SJCRH30 (cell line): ENCODE data around the gene ARHGEF7. TPM values are rescaled to one million over a fixed set of nuclear protein-coding genes. Genes with fewer than 3 reads are reported as not detected.

Experiments used
- DNase-seq, 2 experiments: peaks; one replicate each; pipeline ENCODE4 v3.0.0-alpha.2; 2015 to 2020
- H3K27ac ChIP-seq: fragments of 250-450 bp; sonication (Bioruptor Pico); 2 replicates; pipeline ENCODE4 v1.5.1; 2020; ENCODE audit warnings: mild to moderate bottlenecking, moderate library complexity
- H3K27me3 ChIP-seq: fragments of 250-450 bp; sonication (Bioruptor Pico); 2 replicates; pipeline ENCODE4 v1.5.1; 2020; ENCODE audit warnings: mild to moderate bottlenecking, moderate library complexity
- H3K36me3 ChIP-seq: fragments of 250-450 bp; sonication (Bioruptor Pico); 2 replicates; pipeline ENCODE4 v1.5.1; 2020; ENCODE audit warnings: mild to moderate bottlenecking, moderate library complexity
- H3K4me1 ChIP-seq: fragments of 250-450 bp; sonication (Bioruptor Pico); 2 replicates; pipeline ENCODE4 v1.5.1; 2020; ENCODE audit warnings: mild to moderate bottlenecking, moderate library complexity
- H3K4me3 ChIP-seq: fragments of 250-450 bp; sonication (Bioruptor Pico); 2 replicates; pipeline ENCODE4 v1.5.1; 2020; ENCODE audit warnings: mild to moderate bottlenecking, moderate library complexity
- H3K9me3 ChIP-seq: fragments of 250-450 bp; sonication (Bioruptor Pico); replicated peaks from 2 replicates; pipeline ENCODE4 v1.5.1; 2020; ENCODE audit warnings: mild to moderate bottlenecking, moderate library complexity
- total RNA-seq: library from RNA; depleted of rRNA; stranded (reverse); fragments of >200 nt; shearing (Covaris generic); gene quantifications from 2 replicates; pipeline ENCODE4 v1.2.3, GENCODE V29; 2014

ARHGEF7 gene
- total RNA-seq, 1 experiment from 2014 or later: 34.6 TPM

- Histone ChIP-seq H3K4me1 (peaks cover 18% of the 10 kb centered on the region), H3K36me3 (0 out of 2 replicates have a peak, but pooled peaks cover 3% of the 10 kb centered on the region), H3K27ac (no peak overlapping the region), H3K9me3 (no peaks in the 10 kb centered on the region), H3K27me3 (no peaks in the 10 kb centered on the region), H3K4me3 (no peak overlapping the region)
- peak; percentile 61 to 74 for DNase-seq
Observed at GRCh38 chr13:111216166-111216960, 101.3 kb downstream of the ARHGEF7 start.

- H3K36me3 ChIP-seq: 0 out of 2 replicates have a peak, but pooled peaks cover under 1% of the 10 kb centered on the region
- H3K9me3 ChIP-seq: no peaks in the 10 kb centered on the region
- no peak overlapping the region for H3K4me3 ChIP-seq
- peaks cover 11% of the 10 kb centered on the region for H3K4me1 ChIP-seq
- DNase-seq: no peak
- H3K27ac ChIP-seq: no peak overlapping the region
- no peaks in the 10 kb centered on the region for H3K27me3 ChIP-seq
Observed at GRCh38 chr13:111217641-111218040, 102.5 kb downstream of the ARHGEF7 start.

GRCh38 chr13:111219280-111219679 is 104.2 kb downstream of the ARHGEF7 start:
- peaks cover 11% of the 10 kb centered on the region for H3K4me1 ChIP-seq
- no peaks in the 10 kb centered on the region for H3K27me3 ChIP-seq
- DNase-seq: no peak
- no peak overlapping the region for H3K4me3 ChIP-seq
- H3K27ac ChIP-seq: no peak overlapping the region
- H3K9me3 ChIP-seq: no peaks in the 10 kb centered on the region
- H3K36me3 ChIP-seq: no peaks in the 10 kb centered on the region

GRCh38 chr13:111219950-111220349 is 104.8 kb downstream of the ARHGEF7 start:
- no peak overlapping the region for H3K27ac ChIP-seq

GRCh38 chr13:111225166-111225565 is 110.1 kb downstream of the ARHGEF7 start:
- no peak for DNase-seq
- H3K36me3 ChIP-seq: no peaks in the 10 kb centered on the region
- no peaks in the 10 kb centered on the region for H3K9me3 ChIP-seq
- H3K27ac ChIP-seq: no peak overlapping the region
- H3K27me3 ChIP-seq: no peaks in the 10 kb centered on the region
- H3K4me3 ChIP-seq: no peak overlapping the region
- H3K4me1 ChIP-seq: no peaks in the 10 kb centered on the region

More at GRCh38 chr13:111219950-111220349, 104.8 kb downstream of the ARHGEF7 start:
- no peaks in the 10 kb centered on the region for H3K9me3 ChIP-seq
- H3K36me3 ChIP-seq: no peaks in the 10 kb centered on the region
- peaks cover 11% of the 10 kb centered on the region for H3K4me1 ChIP-seq
- no peaks in the 10 kb centered on the region for H3K27me3 ChIP-seq
- H3K4me3 ChIP-seq: no peak overlapping the region
- no peak for DNase-seq

- Histone ChIP-seq H3K27ac (no peak overlapping the region), H3K4me3 (no peak overlapping the region), H3K4me1 (no peaks in the 10 kb centered on the region), H3K9me3 (no peaks in the 10 kb centered on the region), H3K36me3 (no peaks in the 10 kb centered on the region), H3K27me3 (no peaks in the 10 kb centered on the region)
- DNase-seq: no peak
Observed at GRCh38 chr13:111225810-111226546, 110.9 kb downstream of the ARHGEF7 start.

- Histone ChIP-seq H3K4me1 (no peaks in the 10 kb centered on the region), H3K9me3 (no peaks in the 10 kb centered on the region), H3K27ac (no peak overlapping the region), H3K4me3 (no peak overlapping the region), H3K36me3 (no peaks in the 10 kb centered on the region), H3K27me3 (no peaks in the 10 kb centered on the region)
- DNase-seq: no peak
Observed at GRCh38 chr13:111227405-111227804, 112.3 kb downstream of the ARHGEF7 start.

GRCh38 chr13:111228262-111229144 is 113.4 kb downstream of the ARHGEF7 start:
- no peaks in the 10 kb centered on the region for H3K9me3 ChIP-seq
- H3K27me3 ChIP-seq: no peaks in the 10 kb centered on the region
- no peaks in the 10 kb centered on the region for H3K36me3 ChIP-seq
- no peak for DNase-seq
- no peak overlapping the region for H3K4me3 ChIP-seq
- H3K4me1 ChIP-seq: no peaks in the 10 kb centered on the region
- H3K27ac ChIP-seq: no peak overlapping the region

- H3K36me3 ChIP-seq: peaks cover 4% of the 10 kb centered on the region; the same call in 1 of the 2 replicates
- H3K9me3 ChIP-seq: no peaks in the 10 kb centered on the region
- no peak for DNase-seq
- no peak overlapping the region for H3K27ac ChIP-seq
- no peaks in the 10 kb centered on the region for H3K27me3 ChIP-seq
- H3K4me1 ChIP-seq: no peaks in the 10 kb centered on the region
- no peak overlapping the region for H3K4me3 ChIP-seq
Observed at GRCh38 chr13:111230385-111230930, 115.3 kb downstream of the ARHGEF7 start.

- Histone ChIP-seq H3K27me3 (no peaks in the 10 kb centered on the region), H3K36me3 (peaks cover 11% of the 10 kb centered on the region; the same call in 1 of the 2 replicates), H3K4me3 (no peak overlapping the region), H3K9me3 (no peaks in the 10 kb centered on the region), H3K27ac (no peak overlapping the region), H3K4me1 (no peaks in the 10 kb centered on the region)
- DNase-seq: no peak
Observed at GRCh38 chr13:111232191-111232590, 117.1 kb downstream of the ARHGEF7 start.

GRCh38 chr13:111233080-111233479 is 118.0 kb downstream of the ARHGEF7 start:
- H3K27ac ChIP-seq: no peak overlapping the region
- H3K9me3 ChIP-seq: no peaks in the 10 kb centered on the region
- no peaks in the 10 kb centered on the region for H3K27me3 ChIP-seq
- peaks cover 11% of the 10 kb centered on the region; the same call in 1 of the 2 replicates for H3K36me3 ChIP-seq
- H3K4me1 ChIP-seq: no peaks in the 10 kb centered on the region
- DNase-seq: no peak
- H3K4me3 ChIP-seq: no peak overlapping the region

- H3K27ac ChIP-seq: no peak overlapping the region
- no peak overlapping the region for H3K4me3 ChIP-seq
- DNase-seq: no peak
Observed at GRCh38 chr13:111239764-111240670, 124.9 kb downstream of the ARHGEF7 start.

GRCh38 chr13:111241006-111241755 is 126.1 kb downstream of the ARHGEF7 start:
- Histone ChIP-seq H3K36me3 (peaks cover 14% of the 10 kb centered on the region; the same call in 1 of the 2 replicates), H3K27ac (no peak overlapping the region), H3K27me3 (no peaks in the 10 kb centered on the region), H3K4me3 (no peak overlapping the region), H3K4me1 (no peaks in the 10 kb centered on the region), H3K9me3 (no peaks in the 10 kb centered on the region)
- DNase-seq: no peak

More at GRCh38 chr13:111239764-111240670, 124.9 kb downstream of the ARHGEF7 start:
- peaks cover 18% of the 10 kb centered on the region for H3K36me3 ChIP-seq
- no peaks in the 10 kb centered on the region for H3K4me1 ChIP-seq
- no peaks in the 10 kb centered on the region for H3K27me3 ChIP-seq
- no peaks in the 10 kb centered on the region for H3K9me3 ChIP-seq
